IPS-NIHi11 (cell line): ENCODE results near the gene POU4F2.
"Not testable (repeated sequence)": the region's sequence is repeated elsewhere in the genome, so short reads cannot be mapped to it uniquely, and the experiment has no call there.

Source experiments
- DNase-seq: peaks from one replicate; pipeline ENCODE4 v3.0.0; 2012; ENCODE audit warnings: mixed read lengths, low spot score

The POU4F2 gene

DNA sequence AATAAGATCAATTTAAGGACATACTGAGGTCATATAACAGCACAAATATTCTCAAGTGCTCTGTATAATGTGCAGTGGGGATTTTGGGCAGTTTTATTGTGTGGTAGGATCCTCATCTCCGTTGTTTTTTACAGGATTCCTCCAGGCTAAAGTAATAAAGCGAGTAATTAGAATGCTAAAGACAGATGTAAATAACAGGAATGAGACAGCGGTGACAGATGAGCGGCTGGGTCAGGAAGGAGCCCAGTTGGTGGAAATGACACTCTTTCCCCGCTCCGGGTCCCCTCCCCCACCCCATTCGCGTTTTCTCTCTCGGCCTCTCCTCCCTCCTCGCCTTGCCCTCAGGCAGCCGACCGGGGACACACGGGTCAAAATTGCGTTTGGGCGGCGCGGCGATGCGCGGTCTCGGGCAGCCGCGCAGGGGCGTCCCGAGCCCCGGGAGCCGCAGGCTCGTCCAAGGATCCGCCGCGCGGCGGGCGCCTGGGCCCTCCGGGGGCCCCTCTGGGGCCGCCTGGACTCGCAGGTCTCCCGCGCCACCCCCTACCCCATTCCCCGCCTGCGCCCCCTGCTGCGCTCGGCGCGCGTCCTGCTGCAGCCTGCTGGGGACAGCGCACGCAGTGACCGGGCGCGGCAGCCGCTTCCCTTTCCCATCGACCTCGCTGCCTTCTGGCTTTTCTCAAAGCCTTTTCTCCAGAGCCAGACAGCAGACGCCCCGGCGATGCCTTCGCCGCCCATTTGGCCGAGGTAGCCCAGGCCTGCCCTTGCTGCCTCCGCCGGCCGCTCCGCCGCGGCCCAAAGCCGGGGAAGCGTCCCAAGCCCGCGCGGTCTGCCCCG lies 16.2 kb downstream of the POU4F2 start:
- DNase-seq, result peak; percentile 60

DNA sequence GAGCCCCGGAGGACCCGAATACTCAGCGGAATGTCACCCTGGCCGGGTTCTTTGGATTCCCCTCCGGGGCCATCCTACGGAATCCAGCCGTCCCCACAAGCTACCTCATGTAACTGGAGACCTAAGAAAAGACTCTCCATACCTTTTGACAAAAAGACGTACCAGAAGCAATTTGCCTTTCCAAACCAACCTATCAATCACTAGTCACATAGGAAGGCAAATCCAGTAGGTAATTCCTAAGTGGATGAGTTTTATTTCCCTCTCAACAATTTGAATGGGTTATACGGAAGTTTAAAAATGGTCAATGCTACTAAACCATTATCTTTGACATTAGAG lies 16.8 kb downstream of the POU4F2 start:
- DNase-seq, result no peak

DNA sequence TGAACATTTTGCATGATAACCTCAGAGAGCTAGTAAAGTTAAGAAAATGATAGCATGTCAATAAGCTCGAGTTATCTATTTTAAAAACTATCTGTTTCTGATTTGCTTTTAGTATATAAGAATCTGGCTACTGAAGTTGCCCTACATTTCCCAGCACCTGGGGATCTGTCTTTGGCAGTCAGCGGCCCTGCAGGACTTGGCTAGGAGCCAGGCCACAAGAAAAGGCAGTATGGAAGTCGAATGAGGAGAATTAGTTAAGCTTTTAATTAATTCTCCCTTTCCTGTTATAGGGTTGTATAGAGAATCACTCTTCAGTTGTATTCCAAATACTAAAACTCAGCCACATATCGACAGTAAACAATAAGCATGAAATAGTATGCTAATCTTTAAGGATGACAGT lies 22.7 kb downstream of the POU4F2 start:
- DNase-seq, result no peak

DNA sequence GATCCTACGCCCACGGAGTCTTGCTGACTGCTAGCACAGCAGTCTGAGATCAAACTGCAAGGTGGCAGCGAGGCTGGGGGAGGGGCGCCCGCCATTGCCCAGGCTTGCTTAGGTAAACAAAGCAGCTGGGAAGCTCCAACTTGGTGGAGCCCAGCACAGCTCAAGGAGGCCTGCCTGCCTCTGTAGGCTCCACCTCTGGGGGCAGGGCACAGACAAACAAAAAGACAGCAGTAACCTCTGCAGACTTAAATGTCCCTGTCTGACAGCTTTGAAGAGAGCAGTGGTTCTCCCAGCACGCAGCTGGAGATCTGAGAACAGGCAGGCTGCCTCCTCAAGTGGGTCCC lies 25.2 kb downstream of the POU4F2 start:
- not testable (repeated sequence) for DNase-seq

DNA sequence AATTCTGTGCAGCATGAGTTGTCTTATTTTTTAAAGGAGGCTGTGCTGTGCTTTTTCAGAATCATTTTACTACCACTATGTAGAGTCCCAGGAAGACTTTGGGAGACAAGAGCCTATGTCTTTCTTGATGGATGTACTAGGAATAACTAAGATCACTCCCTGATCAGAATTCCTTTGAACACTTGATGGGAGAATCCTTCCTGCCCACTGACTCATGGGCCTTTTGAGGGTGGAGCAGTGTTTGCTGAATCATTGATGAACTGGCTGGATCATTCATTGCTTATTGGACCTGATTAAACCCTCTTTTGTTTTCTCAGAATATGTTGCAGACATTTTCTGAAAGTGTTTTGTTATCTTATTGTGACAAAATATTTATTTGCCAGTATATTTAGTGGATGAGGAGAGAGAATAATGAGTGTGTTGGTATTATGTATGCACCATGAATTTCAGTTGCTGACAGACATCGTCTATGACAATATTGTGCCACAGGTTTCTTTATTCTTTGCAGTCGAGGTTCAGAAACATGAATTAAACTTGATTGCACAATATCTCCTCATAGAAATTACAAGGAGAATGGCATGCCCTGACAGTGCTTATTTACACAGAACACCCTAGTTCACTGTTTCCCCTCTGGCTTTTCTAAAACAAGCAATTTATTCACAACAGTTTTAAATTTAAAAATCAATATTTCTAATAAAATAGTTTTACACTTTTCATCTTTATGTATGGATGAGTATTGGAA lies 36.3 kb downstream of the POU4F2 start:
- no peak for DNase-seq
